GM18498 (cell line): ENCODE results near the gene CFAP68.
"Not testable (repeated sequence)": the region's sequence is repeated elsewhere in the genome, so short reads cannot be mapped to it uniquely, and the experiment has no call there.

Source experiments
- ATAC-seq: cut with Tn5 transposase; IDR thresholded peaks from one replicate; pipeline ENCODE4 v1.9.1; 2021; ENCODE audit warnings: mild to moderate bottlenecking, moderate library complexity; ENCODE audit not compliant: unreplicated experiment

Gene CFAP68

GRCh38 chr11:111916768-111917167 is 37.4 kb downstream of the CFAP68 start:
- no peak for ATAC-seq

- ATAC-seq = no peak
Observed at GRCh38 chr11:111917312-111917711, 38.0 kb downstream of the CFAP68 start.

- ATAC-seq = no peak
Observed at GRCh38 chr11:111917788-111918187, 38.4 kb downstream of the CFAP68 start.

- ATAC-seq = no peak
Observed at GRCh38 chr11:111918390-111919256, 39.3 kb downstream of the CFAP68 start, which contains the start of gene C11orf52. Gene C11orf52, plus strand, starts transcription at chr11:111918913. Its CDS starts 60 bp downstream, at chr11:111918973.

GRCh38 chr11:111920908-111921307 is 41.6 kb downstream of the CFAP68 start:
- no peak for ATAC-seq

GRCh38 chr11:111921541-111922230 is 42.3 kb downstream of the CFAP68 start:
- ATAC-seq = no peak

- ATAC-seq = no peak
Observed at GRCh38 chr11:111922803-111923202, 43.5 kb downstream of the CFAP68 start.

GRCh38 chr11:111923351-111923788 is 44.0 kb downstream of the CFAP68 start:
- no peak for ATAC-seq

GRCh38 chr11:111923951-111924350 is 44.6 kb downstream of the CFAP68 start:
- ATAC-seq = no peak

- ATAC-seq = no peak
Observed at GRCh38 chr11:111925953-111926352, 46.6 kb downstream of the CFAP68 start.

- peak; percentile 94 for ATAC-seq
Observed at GRCh38 chr11:111926505-111927391, 47.4 kb downstream of the CFAP68 start.

GRCh38 chr11:111930472-111930871 is 51.1 kb downstream of the CFAP68 start:
- no peak for ATAC-seq

- ATAC-seq = no peak
Observed at GRCh38 chr11:111932611-111932950, 53.2 kb downstream of the CFAP68 start.

- ATAC-seq = not testable (repeated sequence)
Observed at GRCh38 chr11:111933176-111933575, 53.8 kb downstream of the CFAP68 start.

GRCh38 chr11:111933872-111934271 is 54.5 kb downstream of the CFAP68 start:
- no peak for ATAC-seq

- ATAC-seq = no peak
Observed at GRCh38 chr11:111934306-111934705, 55.0 kb downstream of the CFAP68 start.
